ENCODE data around the gene FMN1. TPM values are rescaled to one million over a fixed set of nuclear protein-coding genes. Genes with fewer than 3 reads are reported as not detected.

Gene FMN1
- total RNA-seq, 2 donors from 2014 or later, result 2.4 to 3.1 TPM

- H3K4me3 ChIP-seq, result no peak overlapping the region
- no peaks in the 10 kb centered on the region for H3K36me3 ChIP-seq
- no peak overlapping the region for H3K27ac ChIP-seq
- H3K27me3 ChIP-seq, result no peaks in the 10 kb centered on the region
- DNase-seq (ENCODE audit: low spot score), result no peak
- H3K4me1 ChIP-seq, result peaks cover 0 to 3% of the 10 kb centered on the region in 2 donors
- no peaks in the 10 kb centered on the region for H3K9me3 ChIP-seq
- no peak for TF ChIP-seq CTCF (IDR thresholded peaks at IDR 0.05)
Observed at GRCh38 chr15:32941823-32942222, 252.7 kb downstream of the FMN1 start.

GRCh38 chr15:32936976-32937375 lies 257.5 kb downstream of the FMN1 start:
- Histone ChIP-seq H3K27ac (no peak overlapping the region), H3K9me3 (peaks cover 0 to 5% of the 10 kb centered on the region in 2 donors), H3K4me3 (no peak overlapping the region), H3K27me3 (no peaks in the 10 kb centered on the region), H3K4me1 (peaks cover 0 to 1% of the 10 kb centered on the region in 2 donors), H3K36me3 (no peaks in the 10 kb centered on the region)
- no peak for TF ChIP-seq CTCF (IDR thresholded peaks at IDR 0.05)
- DNase-seq (ENCODE audit: low spot score), result no peak

GRCh38 chr15:32936283-32936918 lies 258.1 kb downstream of the FMN1 start:
- peak; percentile 34 to 55 for TF ChIP-seq CTCF (IDR thresholded peaks at IDR 0.05)
- DNase-seq (ENCODE audit: low spot score), result no peak
- no peaks in the 10 kb centered on the region for H3K27me3 ChIP-seq
- peaks cover 0 to 5% of the 10 kb centered on the region in 2 donors for H3K9me3 ChIP-seq
- no peaks in the 10 kb centered on the region for H3K4me1 ChIP-seq
- H3K36me3 ChIP-seq, result no peaks in the 10 kb centered on the region
- no peak overlapping the region for H3K4me3 ChIP-seq
- no peak overlapping the region for H3K27ac ChIP-seq

GRCh38 chr15:32935139-32935538 lies 259.4 kb downstream of the FMN1 start:
- Histone ChIP-seq H3K27me3 (no peaks in the 10 kb centered on the region), H3K36me3 (no peaks in the 10 kb centered on the region), H3K4me1 (no peaks in the 10 kb centered on the region), H3K27ac (no peak overlapping the region), H3K9me3 (peaks cover 0 to 10% of the 10 kb centered on the region in 2 donors), H3K4me3 (no peak overlapping the region)
- no peak for TF ChIP-seq CTCF (IDR thresholded peaks at IDR 0.05)
- no peak for DNase-seq (ENCODE audit: low spot score)

GRCh38 chr15:32933236-32933635 lies 261.3 kb downstream of the FMN1 start:
- Histone ChIP-seq H3K9me3 (peaks cover 0 to 10% of the 10 kb centered on the region in 2 donors), H3K4me3 (no peak overlapping the region), H3K27me3 (no peaks in the 10 kb centered on the region), H3K36me3 (no peaks in the 10 kb centered on the region), H3K4me1 (no peaks in the 10 kb centered on the region), H3K27ac (no peak overlapping the region)
- TF ChIP-seq CTCF (IDR thresholded peaks at IDR 0.05), result no peak
- no peak for DNase-seq (ENCODE audit: low spot score)

- H3K27me3 ChIP-seq, result no peaks in the 10 kb centered on the region
- H3K4me3 ChIP-seq, result no peak overlapping the region
- H3K27ac ChIP-seq, result no peak overlapping the region
- no peaks in the 10 kb centered on the region for H3K4me1 ChIP-seq
- H3K9me3 ChIP-seq, result peaks cover 0 to 5% of the 10 kb centered on the region in 2 donors
- no peaks in the 10 kb centered on the region for H3K36me3 ChIP-seq
- DNase-seq (ENCODE audit: low spot score), result no peak
- no peak for TF ChIP-seq CTCF (IDR thresholded peaks at IDR 0.05)
Observed at GRCh38 chr15:32928876-32929275, 265.6 kb downstream of the FMN1 start.

All from right atrium auricular region (tissue), 2 donors.